ENCODE results near the gene CD38. TPM values are rescaled to one million over a fixed set of nuclear protein-coding genes. Genes with fewer than 3 reads are reported as not detected.

Gene CD38
- total RNA-seq, 1 donor from 2014 or later, result 1.0 TPM

GRCh38 chr4:15893962-15894361 lies 115.8 kb downstream of the CD38 start:
- H3K4me1 ChIP-seq (ENCODE audit: insufficient read depth, low read length), result peaks cover 18% of the 10 kb centered on the region
- peak overlapping the region; percentile 74 for H3K27ac ChIP-seq (ENCODE audit: low read depth, low read length)
- peak overlapping the region; percentile 35 for H3K9ac ChIP-seq (ENCODE audit: low read length)
- H3K4me2 ChIP-seq (ENCODE audit: low read length), result peak overlapping the region; percentile 39
- no peak overlapping the region for H3K4me3 ChIP-seq (ENCODE audit: insufficient read depth, low read depth, low read length)
- H4K20me1 ChIP-seq (ENCODE audit: insufficient read depth, low read length), result no peaks in the 10 kb centered on the region
- Mint-ChIP-seq H3K36me3 (ENCODE audit: low read depth, unreplicated experiment) (no peaks in the 10 kb centered on the region), H3K9me3 (ENCODE audit: unreplicated experiment) (no peaks in the 10 kb centered on the region), H3K27ac (ENCODE audit: unreplicated experiment) (peak overlapping the region; percentile 63), H3K27me3 (ENCODE audit: low read depth, unreplicated experiment) (no peaks in the 10 kb centered on the region), H3K4me3 (ENCODE audit: unreplicated experiment) (no peak overlapping the region), H3K4me1 (ENCODE audit: low read depth, unreplicated experiment) (peaks cover 4% of the 10 kb centered on the region)
- no peak for TF ChIP-seq EZH2 (IDR thresholded peaks at IDR 0.05; ENCODE audit: insufficient read depth, low read length)
- TF ChIP-seq CTCF (IDR thresholded peaks at IDR 0.05; ENCODE audit: insufficient read depth, low read depth, low read length), result no peak
- no peak overlapping the region for H2AFZ ChIP-seq (ENCODE audit: low read depth, low read length)
- H3K36me3 ChIP-seq (ENCODE audit: insufficient read depth, low read length), result no peaks in the 10 kb centered on the region
- no peaks in the 10 kb centered on the region for H3K79me2 ChIP-seq (ENCODE audit: insufficient read depth, low read length)
- peak; percentile 93 for FAIRE-seq
- H3K9me3 ChIP-seq (ENCODE audit: insufficient read depth, low read depth, low read length), result no peaks in the 10 kb centered on the region
- DNase-seq (ENCODE audit: low read depth), result peak; percentile 99
- H3K27me3 ChIP-seq (ENCODE audit: insufficient read depth, low read length), result no peaks in the 10 kb centered on the region

GRCh38 chr4:15894393-15894792 lies 116.3 kb downstream of the CD38 start:
- FAIRE-seq (no peak), DNase-seq (ENCODE audit: low read depth) (no peak)
- TF ChIP-seq EZH2 (IDR thresholded peaks at IDR 0.05; ENCODE audit: insufficient read depth, low read length), result no peak
- TF ChIP-seq CTCF (IDR thresholded peaks at IDR 0.05; ENCODE audit: insufficient read depth, low read depth, low read length), result no peak
- Mint-ChIP-seq H3K36me3 (ENCODE audit: low read depth, unreplicated experiment) (no peaks in the 10 kb centered on the region), H3K4me3 (ENCODE audit: unreplicated experiment) (no peak overlapping the region), H3K4me1 (ENCODE audit: low read depth, unreplicated experiment) (peaks cover 4% of the 10 kb centered on the region), H3K27me3 (ENCODE audit: low read depth, unreplicated experiment) (no peaks in the 10 kb centered on the region), H3K27ac (ENCODE audit: unreplicated experiment) (peak overlapping the region; percentile 63), H3K9me3 (ENCODE audit: unreplicated experiment) (no peaks in the 10 kb centered on the region)
- Histone ChIP-seq H3K27me3 (ENCODE audit: insufficient read depth, low read length) (no peaks in the 10 kb centered on the region), H3K4me1 (ENCODE audit: insufficient read depth, low read length) (peaks cover 18% of the 10 kb centered on the region), H3K4me3 (ENCODE audit: insufficient read depth, low read depth, low read length) (no peak overlapping the region), H3K9me3 (ENCODE audit: insufficient read depth, low read depth, low read length) (no peaks in the 10 kb centered on the region), H4K20me1 (ENCODE audit: insufficient read depth, low read length) (no peaks in the 10 kb centered on the region), H3K9ac (ENCODE audit: low read length) (peak overlapping the region; percentile 35), H3K4me2 (ENCODE audit: low read length) (peak overlapping the region; percentile 39), H3K27ac (ENCODE audit: low read depth, low read length) (peak overlapping the region; percentile 74), H3K36me3 (ENCODE audit: insufficient read depth, low read length) (no peaks in the 10 kb centered on the region), H2AFZ (ENCODE audit: low read depth, low read length) (no peak overlapping the region), H3K79me2 (ENCODE audit: insufficient read depth, low read length) (no peaks in the 10 kb centered on the region)

Data from astrocyte (in vitro differentiated cells and primary cell).